ENCODE results near the gene RFXANK.
"Not testable (repeated sequence)": the region's sequence is repeated elsewhere in the genome, so short reads cannot be mapped to it uniquely, and the experiment has no call there.

- TF ChIP-seq CTCF, POLR2A (IDR thresholded peaks at IDR 0.05): not testable (repeated sequence)
These were observed 18.8 kb upstream of the RFXANK start for GRCh38 chr19:19173243-19173642.
